HS-27A (cell line): ENCODE data around the gene RMI2.

Source experiments
- DNase-seq: peaks from one replicate; pipeline ENCODE4 v3.0.0-alpha.2; 2012; ENCODE audit warnings: low read depth, missing footprints

RMI2 gene

GRCh38 chr16:11399261-11399831 is 54.1 kb downstream of the RMI2 start:
- DNase-seq = no peak

DNA sequence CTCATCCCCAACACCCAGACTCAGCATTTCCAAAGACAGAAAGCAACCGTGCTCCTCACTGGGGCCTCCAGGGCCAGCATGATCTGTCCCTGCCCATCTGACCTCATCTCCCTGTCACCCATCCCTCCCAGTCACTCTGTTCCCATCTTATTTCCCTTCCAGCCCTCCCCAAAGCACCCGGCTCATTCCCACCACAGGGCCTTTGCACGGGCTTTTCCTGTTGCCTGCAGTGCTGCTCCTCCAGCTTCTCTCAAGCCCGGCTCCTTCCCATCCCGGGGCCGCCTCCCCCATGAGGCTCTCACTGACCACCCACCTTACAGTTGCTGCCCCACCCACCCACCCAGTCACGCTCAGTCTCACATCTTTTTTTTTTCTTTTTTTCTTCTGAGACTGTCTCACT is 54.8 kb downstream of the RMI2 start:
- DNase-seq = no peak
